UCSD-AML1 (cell line): Measurements from ENCODE around the gene ABCC12.
"Not testable (repeated sequence)": the region's sequence is repeated elsewhere in the genome, so short reads cannot be mapped to it uniquely, and the experiment has no call there.

Experiments
- DNase-seq: peaks from one replicate; lab custom pipeline; 2025; ENCODE audit not compliant: unreplicated experiment; lab: John Stamatoyannopoulos, UW

The ABCC12 gene

GRCh38 chr16:48155926-48156789 is at the start of gene ABCC12:
Gene ABCC12 (minus strand): TSS chr16:48155993. CDS start chr16:48146424, 9,569 bp downstream.
- DNase-seq, result no peak

- DNase-seq, result no peak
Observed at GRCh38 chr16:48204825-48205151, 49.0 kb upstream of the ABCC12 start.

GRCh38 chr16:48203974-48204824 is 48.4 kb upstream of the ABCC12 start:
- no peak for DNase-seq

- DNase-seq, result no peak
Observed at GRCh38 chr16:48201515-48202201, 45.9 kb upstream of the ABCC12 start.

GRCh38 chr16:48197294-48197693 is 41.5 kb upstream of the ABCC12 start:
- DNase-seq, result no peak

GRCh38 chr16:48194828-48195556 is 39.2 kb upstream of the ABCC12 start:
- DNase-seq, result no peak

- no peak for DNase-seq
Observed at GRCh38 chr16:48193846-48194245, 38.1 kb upstream of the ABCC12 start.

- DNase-seq, result no peak
Observed at GRCh38 chr16:48188449-48189102, 32.8 kb upstream of the ABCC12 start.

- no peak for DNase-seq
Observed at GRCh38 chr16:48187779-48188178, 32.0 kb upstream of the ABCC12 start.

GRCh38 chr16:48184681-48185080 is 28.9 kb upstream of the ABCC12 start:
- no peak for DNase-seq

GRCh38 chr16:48182979-48183537 is 27.3 kb upstream of the ABCC12 start:
- no peak for DNase-seq

- not testable (repeated sequence) for DNase-seq
Observed at GRCh38 chr16:48181746-48182520, 26.1 kb upstream of the ABCC12 start.

- DNase-seq, result no peak
Observed at GRCh38 chr16:48180868-48181480, 25.2 kb upstream of the ABCC12 start.

- DNase-seq, result no peak
Observed at GRCh38 chr16:48176635-48177408, 21.0 kb upstream of the ABCC12 start.

- no peak for DNase-seq
Observed at GRCh38 chr16:48173889-48174288, 18.1 kb upstream of the ABCC12 start.

GRCh38 chr16:48172682-48173081 is 16.9 kb upstream of the ABCC12 start:
- no peak for DNase-seq

- no peak for DNase-seq
Observed at GRCh38 chr16:48169896-48170295, 14.1 kb upstream of the ABCC12 start.

GRCh38 chr16:48168075-48168474 is 12.3 kb upstream of the ABCC12 start:
- no peak for DNase-seq
